KOPT-K1 (cell line): ENCODE measurements around the gene CPNE2.
A peak's percentile ranks its signal among the peaks of the same experiment; 100 is the strongest.
"Not testable (repeated sequence)": the region's sequence is repeated elsewhere in the genome, so short reads cannot be mapped to it uniquely, and the experiment has no call there.

Experiments used
- H3K27ac ChIP-seq: fragments of 200-600 bp; sonication (generic); 2 replicates; pipeline ENCODE4 v1.5.1; 2016; ENCODE audit warnings: antibody characterized with exemption, mild to moderate bottlenecking, low read depth, low read length; ENCODE audit not compliant: poor library complexity, severe bottlenecking
- H3K36me3 ChIP-seq: fragments of 200-600 bp; sonication (generic); 2 replicates; pipeline ENCODE4 v1.5.1; 2017; ENCODE audit warnings: antibody characterized with exemption, mild to moderate bottlenecking, low read length, moderate library complexity; ENCODE audit not compliant: insufficient read depth
- H3K9me3 ChIP-seq: fragments of 200-600 bp; sonication (generic); 2 replicates; pipeline ENCODE4 v1.5.1; 2017; ENCODE audit warnings: antibody characterized with exemption, low read length, mild to moderate bottlenecking; ENCODE audit not compliant: insufficient read depth, poor library complexity, severe bottlenecking

The CPNE2 gene

DNA sequence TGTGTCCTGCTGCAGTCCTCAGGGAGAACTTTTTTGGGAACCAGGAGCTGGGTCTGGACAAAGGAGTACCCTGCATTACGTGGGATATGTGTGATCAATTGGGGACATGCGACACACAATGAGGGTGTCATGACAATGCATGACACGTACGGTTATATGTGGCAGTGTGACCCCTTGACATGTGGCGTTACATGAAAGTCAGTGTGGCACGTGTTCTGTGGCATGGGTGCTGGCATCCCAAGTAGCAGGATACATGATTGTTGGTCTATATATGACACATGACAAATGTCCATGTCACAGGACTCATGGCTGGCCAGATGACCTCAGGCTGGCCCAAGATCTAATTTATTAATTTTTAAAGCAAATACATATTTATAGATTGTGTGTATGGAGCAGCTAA is 9.7 kb upstream of the CPNE2 start:
- no peaks in the 10 kb centered on the region for H3K9me3 ChIP-seq
- H3K36me3 ChIP-seq: peaks cover 24% of the 10 kb centered on the region
- no peak overlapping the region for H3K27ac ChIP-seq

- Histone ChIP-seq H3K9me3 (no peaks in the 10 kb centered on the region), H3K36me3 (peaks cover 24% of the 10 kb centered on the region), H3K27ac (no peak overlapping the region)
Measured at GRCh38 chr16:57083485-57084126, 8.8 kb upstream of the CPNE2 start.

- Histone ChIP-seq H3K9me3 (no peaks in the 10 kb centered on the region), H3K36me3 (peaks cover 22% of the 10 kb centered on the region), H3K27ac (peak overlapping the region; percentile 25)
Measured at GRCh38 chr16:57084257-57084770, 8.1 kb upstream of the CPNE2 start.

- peak overlapping the region; percentile 25 for H3K27ac ChIP-seq
- H3K36me3 ChIP-seq: peaks cover 15% of the 10 kb centered on the region
- H3K9me3 ChIP-seq: no peaks in the 10 kb centered on the region
Measured at GRCh38 chr16:57084996-57085395, 7.4 kb upstream of the CPNE2 start.

DNA sequence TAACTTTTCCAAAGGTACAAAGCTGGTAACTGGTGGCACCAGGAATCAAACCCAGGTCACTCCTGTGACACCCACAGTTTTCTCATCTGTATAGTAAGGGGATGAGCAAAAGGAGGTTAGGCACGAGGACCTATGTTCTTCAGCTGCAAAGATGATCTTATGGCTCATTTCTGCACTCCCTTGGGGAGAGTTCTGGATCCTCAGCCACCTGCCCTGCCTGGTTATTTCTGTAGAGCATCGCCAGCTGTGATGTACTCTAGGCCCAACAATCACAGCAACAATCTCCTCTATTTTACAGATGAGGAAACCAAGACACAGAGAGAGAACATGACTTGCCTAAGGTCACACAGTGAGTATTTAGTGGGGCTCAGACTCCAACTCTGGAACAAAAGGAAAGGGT is 5.4 kb upstream of the CPNE2 start:
- Histone ChIP-seq H3K9me3 (no peaks in the 10 kb centered on the region), H3K36me3 (peaks cover 15% of the 10 kb centered on the region), H3K27ac (no peak overlapping the region)

DNA sequence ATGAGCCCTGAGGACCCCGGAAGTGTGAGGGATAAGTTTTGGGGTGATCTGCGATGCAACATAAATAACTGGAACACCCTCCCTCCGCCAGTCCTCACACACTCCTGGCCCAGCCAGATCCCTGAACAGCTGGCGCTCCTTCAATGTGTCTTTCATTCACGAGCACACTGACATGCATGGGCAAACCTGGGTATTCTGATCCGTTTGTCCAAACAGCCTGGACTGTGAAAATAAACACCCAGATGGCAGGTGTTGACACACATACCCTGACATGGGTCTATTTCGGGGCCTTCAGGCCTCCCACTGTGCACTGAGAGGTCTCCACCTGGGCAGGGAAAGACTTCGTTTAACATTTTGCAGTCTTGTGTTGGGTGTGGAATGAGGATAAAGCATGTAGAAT is 3.0 kb upstream of the CPNE2 start:
- Histone ChIP-seq H3K27ac (no peak overlapping the region), H3K9me3 (no peaks in the 10 kb centered on the region), H3K36me3 (no peaks in the 10 kb centered on the region)

GRCh38 chr16:57091200-57091974 is 996 bp upstream of the CPNE2 start:
- H3K36me3 ChIP-seq: no peaks in the 10 kb centered on the region
- H3K27ac ChIP-seq: no peak overlapping the region
- H3K9me3 ChIP-seq: no peaks in the 10 kb centered on the region

DNA sequence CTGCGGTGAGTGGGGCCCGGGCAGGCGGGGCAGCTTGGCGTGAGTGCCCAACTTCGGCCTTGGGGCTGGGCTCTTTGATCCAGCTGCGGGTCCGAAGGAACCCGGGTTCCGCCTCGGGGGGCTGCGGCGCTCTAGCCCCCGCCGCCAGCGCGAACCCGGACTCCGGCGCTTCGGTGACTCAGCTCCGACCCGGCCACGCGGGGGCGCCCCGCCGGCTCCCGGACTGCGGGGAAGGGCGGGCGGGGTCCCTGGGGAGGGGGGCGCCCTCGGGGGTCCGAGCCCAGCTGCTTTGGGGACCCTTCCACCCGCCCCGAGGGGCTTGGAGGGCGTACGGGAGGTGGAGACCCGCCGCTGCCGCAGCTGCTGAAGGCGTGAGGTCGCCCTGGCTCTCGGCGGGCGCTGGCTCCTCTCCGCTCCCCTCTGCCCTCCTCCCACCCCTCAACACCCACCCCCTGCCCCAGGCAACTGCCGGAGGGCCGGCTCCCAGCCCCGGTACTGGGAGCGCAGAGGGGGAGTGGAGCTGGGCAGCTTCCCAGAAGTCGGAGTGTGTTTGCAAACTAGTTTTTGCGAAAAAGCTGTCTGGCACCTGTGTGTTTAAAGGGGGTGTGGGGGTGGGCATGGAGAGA is 516 bp downstream of the CPNE2 start:
- Histone ChIP-seq H3K9me3 (no peaks in the 10 kb centered on the region), H3K27ac (no peak overlapping the region)

GRCh38 chr16:57093666-57094564 is 1.5 kb downstream of the CPNE2 start:
- Histone ChIP-seq H3K27ac (no peak overlapping the region), H3K9me3 (no peaks in the 10 kb centered on the region), H3K36me3 (no peaks in the 10 kb centered on the region)

More for the DNA sequence above, 516 bp downstream of the CPNE2 start:
- H3K36me3 ChIP-seq: no peaks in the 10 kb centered on the region

DNA sequence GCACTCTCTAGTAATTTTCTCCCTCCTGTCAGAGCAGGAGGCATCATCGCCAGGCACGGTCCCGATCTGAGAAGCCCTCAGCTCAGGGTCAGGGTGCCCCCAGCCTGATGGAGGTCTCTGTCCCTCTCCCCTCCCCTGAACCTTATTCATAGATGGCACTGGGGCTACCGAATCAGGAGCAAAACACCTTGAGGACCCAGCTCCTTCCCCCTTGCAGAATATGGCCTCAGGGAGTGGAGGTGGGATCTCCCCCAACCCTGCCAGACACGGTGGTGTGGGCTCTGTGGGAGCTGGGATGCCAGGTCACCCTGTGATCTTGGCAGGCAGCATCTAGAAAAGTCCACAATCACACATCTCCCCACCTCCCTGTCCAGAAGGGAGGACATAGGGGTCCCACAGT is 2.5 kb downstream of the CPNE2 start:
- H3K27ac ChIP-seq: no peak overlapping the region
- no peaks in the 10 kb centered on the region for H3K36me3 ChIP-seq
- H3K9me3 ChIP-seq: no peaks in the 10 kb centered on the region

- H3K9me3 ChIP-seq: no peaks in the 10 kb centered on the region
- no peaks in the 10 kb centered on the region for H3K36me3 ChIP-seq
- H3K27ac ChIP-seq: no peak overlapping the region
Measured at GRCh38 chr16:57096192-57096591, 3.8 kb downstream of the CPNE2 start.

DNA sequence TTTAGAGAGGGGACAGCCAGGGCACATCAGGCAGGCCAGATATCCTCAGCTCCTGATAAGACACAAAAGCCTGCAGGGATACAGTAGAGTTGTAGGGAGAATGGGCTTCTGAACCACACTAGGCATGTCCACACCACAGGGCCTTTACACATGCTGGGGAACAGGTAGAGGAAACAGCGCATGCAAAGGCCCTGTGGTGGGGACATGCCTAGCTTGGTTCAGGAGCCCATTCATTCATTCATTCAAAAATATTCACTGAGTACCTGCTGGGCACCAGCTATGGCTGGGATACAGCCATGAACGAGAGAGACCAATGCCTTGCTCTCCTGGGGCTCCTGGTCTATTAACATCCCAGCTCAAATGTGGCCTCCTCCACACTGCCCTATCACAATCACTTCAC is 4.4 kb downstream of the CPNE2 start:
- Histone ChIP-seq H3K9me3 (no peaks in the 10 kb centered on the region), H3K27ac (no peak overlapping the region), H3K36me3 (no peaks in the 10 kb centered on the region)

- Histone ChIP-seq H3K27ac (no peak overlapping the region), H3K36me3 (no peaks in the 10 kb centered on the region), H3K9me3 (no peaks in the 10 kb centered on the region)
Measured at GRCh38 chr16:57098188-57098841, 5.9 kb downstream of the CPNE2 start.

DNA sequence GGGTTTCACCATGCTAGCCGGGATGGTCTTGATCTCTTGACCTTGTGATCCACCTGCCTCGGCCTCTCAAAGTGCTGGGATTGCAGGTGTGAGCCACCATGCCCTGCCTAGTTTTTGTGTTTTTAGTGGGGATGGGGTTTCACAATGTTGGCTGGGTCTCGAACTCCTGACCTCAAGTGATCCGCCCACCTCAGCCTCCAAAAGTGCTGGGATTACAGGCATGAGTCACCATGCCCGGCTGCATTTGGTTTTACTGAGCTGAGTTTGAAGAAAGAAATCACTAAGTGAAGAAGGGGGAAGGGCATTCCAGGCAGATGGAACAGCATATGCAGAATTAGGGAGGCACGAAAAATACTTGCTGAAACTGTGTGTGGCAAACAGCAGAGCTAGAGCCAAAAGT is 7.6 kb downstream of the CPNE2 start:
- not testable (repeated sequence) for H3K9me3 ChIP-seq, H3K36me3 ChIP-seq, H3K27ac ChIP-seq
